GM21381 (cell line): Measurements from ENCODE around the gene ZNF234.
"Not testable (repeated sequence)": the region's sequence is repeated elsewhere in the genome, so short reads cannot be mapped to it uniquely, and the experiment has no call there.

Source experiments
- ATAC-seq: cut with Tn5 transposase; IDR thresholded peaks from one replicate; pipeline ENCODE4 v1.9.1; 2021; ENCODE audit warnings: mild to moderate bottlenecking, moderate library complexity; ENCODE audit not compliant: unreplicated experiment

The ZNF234 gene

DNA sequence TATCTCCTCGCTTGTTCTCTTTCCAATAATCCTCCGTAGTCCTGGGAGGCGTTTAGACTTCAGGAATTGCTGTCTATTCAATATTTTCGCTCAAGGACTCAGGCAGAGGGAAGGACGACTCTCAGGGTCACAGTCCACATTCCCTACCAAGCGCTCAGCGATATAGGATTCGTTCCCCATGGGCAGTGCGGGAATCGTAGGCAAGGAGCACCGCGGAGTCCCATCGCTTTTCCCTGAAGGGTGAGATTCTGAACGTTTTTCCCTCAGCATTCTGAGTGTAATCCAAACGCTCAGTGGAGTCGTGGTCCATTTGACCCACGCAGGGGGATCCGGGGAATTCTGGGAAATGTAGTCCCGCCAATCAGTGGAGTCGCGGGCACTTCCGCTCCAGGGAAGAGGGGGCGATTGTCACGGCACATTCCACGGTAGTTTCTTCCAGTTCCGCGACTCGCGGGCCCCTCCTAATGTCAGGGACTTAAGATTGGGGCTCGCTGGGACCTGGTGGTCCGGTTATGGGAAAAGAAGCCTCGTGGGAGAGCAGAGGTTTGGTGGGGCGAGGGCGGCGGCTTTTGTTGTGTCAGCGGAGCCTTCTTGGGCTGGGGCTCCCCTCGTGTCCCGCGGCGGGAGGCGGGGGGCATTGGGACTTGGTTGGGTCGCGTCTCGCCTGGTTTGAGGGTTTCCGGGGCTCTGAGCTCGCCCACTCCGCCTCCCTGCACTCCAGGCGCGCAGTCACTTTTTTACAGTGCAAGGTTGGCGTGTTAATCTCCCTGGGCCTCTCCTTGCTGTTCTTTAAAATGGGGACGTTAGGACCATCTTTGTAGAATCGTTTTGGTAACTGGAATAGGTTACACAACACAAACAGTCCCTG, at the start of gene ZNF234:
Gene ZNF234, plus strand, starts transcription at position 364 of the 868 bp plus-strand sequence. CDS start 3,079 bp downstream, outside the sequence.
- peak; percentile 86 for ATAC-seq

DNA sequence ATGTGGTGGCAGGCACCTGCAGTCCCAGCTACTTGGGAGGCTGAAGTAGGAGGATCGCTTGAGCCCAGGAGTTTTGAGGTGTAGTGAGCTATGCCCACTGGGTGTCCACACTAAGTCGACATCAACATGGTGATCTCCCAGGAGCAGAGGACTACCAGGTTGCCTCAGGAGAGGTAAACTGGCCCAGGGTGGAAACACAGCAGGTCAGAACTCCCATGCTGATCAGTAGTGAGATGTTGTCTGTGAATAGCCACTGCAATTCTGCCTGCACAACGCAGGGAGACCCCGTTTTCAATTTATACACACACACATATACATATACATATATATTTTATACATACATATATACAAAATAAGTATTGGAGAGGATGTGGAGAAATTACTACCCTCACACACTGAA, 49.2 kb upstream of the ZNF234 start:
- no peak for ATAC-seq

DNA sequence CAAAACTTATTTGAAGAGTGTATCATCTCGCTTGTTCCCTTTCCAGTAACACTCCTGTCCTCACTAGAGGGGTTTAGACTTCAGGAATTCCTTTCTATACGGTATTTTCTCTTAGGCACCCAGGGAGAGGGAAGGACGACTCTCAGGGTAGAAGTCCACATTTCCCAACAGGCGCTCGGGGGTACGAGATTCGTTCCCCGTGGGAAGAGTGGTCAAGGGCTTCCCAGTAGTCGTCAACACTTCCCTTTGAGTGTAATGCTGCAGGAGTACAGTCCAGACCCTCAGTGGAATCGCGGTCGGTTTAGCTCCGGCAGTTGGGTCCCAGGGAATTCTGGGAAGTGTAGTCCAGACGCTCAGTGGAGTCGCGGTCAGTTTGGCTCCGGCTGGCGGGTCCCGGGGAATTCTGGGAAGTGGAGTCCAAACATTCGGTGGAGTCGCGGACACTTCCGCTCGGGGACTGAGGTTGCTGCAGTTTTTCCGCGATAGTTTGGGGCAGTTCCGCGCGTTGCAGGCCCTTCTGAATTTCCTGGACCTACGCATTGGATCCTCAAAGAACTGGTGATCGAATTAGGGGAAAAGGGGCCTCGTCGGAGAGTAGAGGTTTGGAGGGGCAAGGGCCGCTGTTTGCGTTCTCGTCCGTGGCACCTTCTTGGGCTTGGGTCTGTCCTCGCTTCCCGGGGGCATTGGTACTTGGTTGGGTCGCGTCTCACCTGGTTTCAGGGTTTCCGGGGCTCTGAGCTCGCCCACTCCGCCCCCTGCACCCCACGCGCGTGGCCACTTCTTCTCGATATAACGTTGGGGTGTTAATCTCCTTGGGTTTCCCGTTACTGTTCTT, 47.2 kb upstream of the ZNF234 start, which contains the start of gene ZNF224:
Gene ZNF224, plus strand, starts transcription at position 431 of the 835 bp plus-strand sequence. CDS start 3,513 bp downstream, outside the sequence.
- ATAC-seq = peak; percentile 87

DNA sequence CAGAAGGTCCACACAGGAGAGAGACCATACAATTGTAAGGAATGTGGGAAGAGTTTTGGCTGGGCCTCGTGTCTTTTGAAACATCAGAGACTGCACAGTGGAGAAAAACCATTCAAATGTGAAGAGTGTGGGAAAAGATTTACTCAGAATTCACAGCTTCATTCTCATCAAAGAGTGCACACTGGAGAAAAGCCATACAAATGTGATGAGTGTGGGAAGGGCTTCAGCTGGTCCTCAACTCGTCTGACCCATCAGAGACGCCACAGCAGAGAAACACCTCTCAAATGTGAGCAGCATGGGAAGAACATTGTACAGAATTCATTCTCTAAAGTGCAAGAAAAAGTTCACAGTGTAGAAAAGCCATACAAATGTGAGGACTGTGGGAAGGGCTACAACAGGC, 33.6 kb upstream of the ZNF234 start:
- ATAC-seq = no peak

DNA sequence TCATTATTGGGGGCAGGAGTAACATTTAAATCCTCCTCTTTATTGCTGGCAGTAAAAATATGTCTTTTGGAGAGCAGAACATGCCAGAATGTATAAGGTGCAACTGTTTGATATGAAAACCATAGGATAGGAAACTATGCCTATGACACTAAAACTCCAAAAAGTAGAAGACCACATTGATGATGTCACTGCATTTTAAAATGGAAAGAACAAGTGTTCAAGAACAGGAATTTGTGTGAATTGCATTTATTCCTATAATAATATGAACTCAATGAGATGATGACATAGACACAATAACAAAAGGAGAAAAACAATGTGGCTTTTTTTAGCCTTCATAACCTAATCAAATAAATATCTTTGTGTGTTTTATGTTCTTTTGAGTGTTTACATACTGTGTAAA, 31.9 kb upstream of the ZNF234 start:
- ATAC-seq = no peak

DNA sequence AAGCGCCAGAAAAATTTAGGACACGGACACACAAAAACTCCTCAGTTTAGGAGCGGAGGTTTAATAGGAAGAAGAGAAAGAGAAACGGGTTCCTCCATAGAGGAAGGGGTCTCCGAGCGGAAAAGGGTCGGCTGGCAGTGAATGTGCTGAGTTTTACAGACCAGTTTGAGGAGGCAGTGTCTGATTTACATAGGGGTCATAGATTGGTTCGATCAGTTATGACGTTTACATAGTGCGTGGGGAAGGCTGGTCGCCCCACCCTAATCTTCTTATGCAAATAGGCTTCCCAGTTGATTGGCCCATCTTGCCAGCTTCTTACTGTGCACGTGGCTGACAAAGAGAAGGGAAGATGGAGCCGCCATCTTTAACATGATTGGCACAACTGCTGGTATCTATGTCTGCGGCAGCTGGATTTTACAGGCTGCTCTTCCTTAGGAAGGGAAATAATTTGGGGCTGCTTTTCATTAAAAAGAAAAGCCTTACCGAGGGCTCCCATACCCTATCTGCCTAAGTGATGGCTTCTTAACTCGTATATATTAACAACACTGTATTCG, 29.4 kb upstream of the ZNF234 start:
- ATAC-seq = no peak

DNA sequence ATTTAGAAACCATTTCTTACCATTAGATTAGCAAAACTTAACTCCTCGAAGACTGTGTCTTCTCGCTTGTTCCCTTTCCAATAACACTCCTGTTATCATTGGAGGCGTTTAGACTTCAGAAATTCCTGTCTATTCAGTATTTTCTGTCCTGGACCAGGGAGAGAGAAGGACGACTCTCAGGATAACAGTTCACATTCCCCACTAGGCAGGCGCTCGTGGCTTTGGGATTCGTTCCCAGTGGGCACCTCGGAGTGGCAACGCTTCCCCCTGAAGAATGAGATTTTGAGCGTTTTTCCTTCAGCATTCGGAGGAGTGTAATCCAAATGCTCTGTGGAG, 28.6 kb upstream of the ZNF234 start:
- ATAC-seq = no peak

DNA sequence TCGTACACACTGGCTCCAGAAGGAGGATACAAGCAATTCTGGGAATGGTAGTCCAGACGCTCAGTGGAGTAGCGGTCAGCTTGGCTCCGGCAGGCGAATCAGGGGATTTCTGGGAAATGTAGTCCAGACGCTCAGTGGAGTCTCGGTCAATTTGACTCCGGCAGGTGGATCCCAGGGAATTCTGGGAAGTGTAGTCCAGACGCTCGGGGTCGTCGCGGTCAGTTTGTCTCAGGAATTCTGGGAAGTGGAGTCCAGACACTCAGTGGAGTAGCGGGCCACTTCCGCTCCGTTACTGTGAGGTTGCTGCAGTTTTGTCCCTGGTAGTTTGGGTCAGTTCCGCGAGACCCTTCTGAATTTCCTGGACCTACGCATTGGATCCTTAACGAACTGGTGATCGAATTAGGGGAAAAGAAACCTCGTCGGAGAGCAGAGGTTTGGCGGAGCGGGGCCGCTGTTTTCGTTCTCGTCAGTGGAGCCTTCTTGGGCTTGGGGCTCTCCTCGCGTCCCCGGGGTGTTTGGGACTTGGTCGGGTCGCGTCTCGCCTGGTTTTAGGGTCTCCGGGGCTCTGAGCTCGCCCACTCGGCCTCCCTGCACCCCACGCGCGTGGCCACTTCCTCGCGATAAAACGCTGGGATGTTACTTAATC, 28.1 kb upstream of the ZNF234 start, which contains the start of gene ZNF225:
Gene ZNF225, plus strand, starts transcription at position 262 of the 646 bp plus-strand sequence. CDS start 2,429 bp downstream, outside the sequence.
- peak; percentile 96 for ATAC-seq

DNA sequence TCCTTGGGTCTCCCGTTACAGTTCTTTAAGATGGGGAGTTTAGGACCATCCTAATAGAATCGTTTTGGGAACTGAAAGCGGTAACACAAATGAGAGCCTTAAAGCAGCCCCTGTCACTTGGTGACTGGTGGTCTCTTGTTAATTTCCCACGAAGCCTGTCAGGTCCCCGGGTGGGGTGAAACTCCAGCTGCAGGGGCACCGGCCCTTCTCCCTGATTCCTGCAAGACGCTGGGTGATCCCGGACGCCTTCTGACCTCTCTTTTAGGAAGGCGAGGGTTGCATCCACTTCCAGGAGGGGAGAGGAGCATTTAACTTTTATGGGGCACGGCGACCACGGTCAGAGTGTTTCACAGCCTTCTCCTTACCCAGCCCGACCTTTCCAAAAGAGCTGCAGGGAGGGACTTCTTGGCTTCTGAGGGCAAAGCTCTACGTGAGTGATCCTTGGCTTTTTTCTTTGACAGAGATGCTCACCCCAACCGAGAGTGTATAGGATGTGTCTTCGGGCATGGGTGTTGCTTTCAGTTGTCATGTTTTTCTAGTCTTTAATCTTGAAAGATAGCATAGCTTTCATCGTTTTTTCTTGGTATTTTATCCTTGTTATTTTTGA, 27.5 kb upstream of the ZNF234 start:
- ATAC-seq = peak; percentile 5

DNA sequence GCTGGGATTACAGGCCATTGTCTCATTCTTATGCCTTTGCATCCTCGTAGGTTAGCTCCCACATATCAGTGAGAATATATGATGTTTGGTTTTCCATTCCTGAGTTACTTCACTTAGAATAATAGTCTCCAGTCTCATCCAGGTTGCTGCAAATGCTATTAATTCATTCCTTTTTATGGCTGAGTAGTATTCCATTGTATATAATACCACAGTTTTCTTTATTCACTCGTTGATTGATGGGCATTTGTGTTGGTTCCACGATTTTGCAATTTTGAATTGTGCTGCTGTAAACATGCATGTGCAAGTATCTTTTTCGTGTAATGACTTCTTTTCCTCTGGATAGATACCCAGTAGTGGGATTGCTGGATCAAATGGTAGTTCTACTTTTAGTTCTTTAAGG, 20.2 kb upstream of the ZNF234 start:
- ATAC-seq = not testable (repeated sequence)

DNA sequence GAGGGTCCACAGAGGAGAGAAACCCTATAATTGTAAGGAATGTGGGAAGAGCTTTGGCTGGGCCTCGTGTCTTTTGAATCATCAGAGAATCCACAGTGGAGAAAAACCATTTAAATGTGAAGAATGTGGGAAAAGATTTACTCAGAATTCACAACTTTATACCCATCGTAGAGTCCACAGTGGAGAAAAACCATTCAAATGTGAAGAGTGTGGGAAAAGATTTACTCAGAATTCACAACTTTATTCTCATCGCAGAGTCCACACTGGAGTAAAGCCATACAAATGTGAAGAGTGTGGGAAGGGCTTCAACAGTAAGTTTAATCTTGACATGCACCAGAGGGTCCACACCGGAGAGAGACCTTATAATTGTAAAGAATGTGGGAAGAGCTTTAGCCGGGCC, 9.4 kb upstream of the ZNF234 start:
- no peak for ATAC-seq

DNA sequence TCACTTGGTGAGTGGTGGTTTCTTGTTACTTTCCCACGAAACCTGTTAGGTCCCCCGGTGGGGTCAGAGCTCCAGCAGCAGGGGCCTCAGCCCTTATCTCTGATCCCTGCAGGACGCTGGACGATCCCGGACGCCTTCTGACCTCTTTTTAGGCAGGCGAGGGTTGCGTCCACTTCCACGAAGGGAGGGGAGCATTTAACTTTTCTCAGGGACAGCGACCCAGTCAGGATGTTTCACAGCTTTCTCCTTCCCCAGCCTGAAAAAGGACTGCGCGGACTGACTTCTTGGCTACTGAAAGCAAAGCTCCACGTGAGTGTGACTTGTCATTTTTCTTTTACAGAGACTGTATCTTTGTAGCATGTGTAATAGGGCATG, 692 bp downstream of the ZNF234 start:
- ATAC-seq = no peak

DNA sequence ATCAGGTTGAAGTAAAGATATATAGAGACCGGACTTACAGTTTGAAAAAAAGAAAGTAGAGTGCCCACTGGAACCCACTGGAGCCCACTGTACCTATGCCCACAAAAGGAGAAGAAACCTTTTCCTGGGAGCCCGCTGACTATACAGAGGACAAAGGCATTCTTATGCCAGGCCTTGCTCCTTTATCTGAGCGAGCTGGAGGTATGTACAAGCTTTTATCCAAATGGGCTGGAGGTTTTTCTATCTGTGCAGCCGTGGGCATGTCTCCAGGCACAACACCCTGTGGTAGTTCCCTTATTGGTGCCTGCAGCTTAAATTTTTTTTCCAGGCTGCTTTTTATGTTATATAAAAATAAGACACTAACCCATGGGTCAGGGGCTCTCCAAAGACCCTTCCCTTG, 8.4 kb downstream of the ZNF234 start:
- no peak for ATAC-seq

DNA sequence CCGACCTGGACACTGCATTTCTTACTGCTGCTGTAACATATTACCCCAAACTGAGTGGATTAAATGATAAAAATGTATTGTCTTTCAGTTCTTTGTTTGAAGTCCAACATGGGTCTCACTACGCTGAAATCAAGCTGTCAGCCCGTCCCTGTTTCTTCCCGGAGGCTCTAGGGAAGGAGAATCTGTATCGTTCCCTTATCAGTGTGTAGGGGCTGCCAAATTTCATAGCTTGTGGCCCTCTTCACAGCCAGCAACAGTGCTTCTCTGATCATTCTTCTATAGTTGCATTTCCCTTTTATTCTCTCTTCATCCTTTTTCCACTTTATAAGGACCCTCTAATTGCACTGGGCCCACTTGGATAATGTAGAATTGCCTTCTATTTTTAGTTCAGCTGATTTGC, 10.1 kb downstream of the ZNF234 start:
- no peak for ATAC-seq

DNA sequence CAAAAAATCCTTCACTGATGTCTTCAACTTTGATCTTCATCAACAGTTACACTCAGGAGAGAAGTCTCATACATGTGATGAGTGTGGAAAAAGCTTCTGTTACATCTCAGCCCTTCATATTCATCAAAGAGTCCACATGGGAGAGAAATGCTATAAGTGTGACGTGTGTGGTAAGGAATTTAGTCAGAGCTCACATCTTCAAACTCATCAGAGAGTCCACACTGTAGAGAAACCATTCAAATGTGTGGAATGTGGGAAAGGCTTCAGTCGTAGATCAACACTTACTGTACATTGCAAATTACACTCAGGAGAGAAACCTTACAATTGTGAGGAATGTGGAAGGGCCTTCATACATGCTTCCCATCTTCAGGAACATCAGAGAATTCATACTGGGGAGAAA, 15.1 kb downstream of the ZNF234 start:
- ATAC-seq = no peak

DNA sequence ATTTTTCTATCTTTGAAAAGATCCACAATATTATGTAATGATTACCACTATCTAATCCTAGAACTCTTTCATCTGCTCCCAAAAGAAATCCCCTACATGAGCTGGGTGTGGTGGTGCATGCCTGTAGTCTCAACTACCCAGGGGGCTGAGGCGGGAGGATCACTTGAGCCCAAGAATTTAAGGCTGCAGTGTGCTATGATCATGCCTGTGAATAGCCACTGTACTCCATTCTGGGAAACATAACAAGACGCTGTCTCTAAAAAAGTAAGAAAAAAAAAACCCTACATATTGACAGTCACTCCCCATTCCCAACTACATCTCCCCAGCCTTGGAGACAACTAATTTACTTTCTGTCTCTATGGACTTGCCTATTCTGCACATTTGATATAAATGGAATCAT, 22.4 kb downstream of the ZNF234 start:
- no peak for ATAC-seq

DNA sequence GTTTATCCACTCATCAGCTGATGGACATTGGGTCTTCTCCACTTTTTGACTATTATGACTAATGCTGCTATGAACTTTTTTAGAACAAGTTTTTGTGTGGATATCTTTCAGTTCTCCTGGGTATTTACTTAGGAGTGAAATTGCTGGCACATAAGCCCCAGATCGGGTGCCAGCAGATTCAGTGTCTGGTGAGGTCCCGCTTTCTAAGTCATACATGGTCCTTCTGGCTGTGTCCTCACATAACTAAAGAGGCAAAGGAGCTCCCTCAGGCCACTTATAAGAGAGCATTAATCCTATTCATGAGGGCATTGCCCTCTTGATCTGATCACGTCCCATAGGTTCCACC, 22.9 kb downstream of the ZNF234 start:
- ATAC-seq = no peak

DNA sequence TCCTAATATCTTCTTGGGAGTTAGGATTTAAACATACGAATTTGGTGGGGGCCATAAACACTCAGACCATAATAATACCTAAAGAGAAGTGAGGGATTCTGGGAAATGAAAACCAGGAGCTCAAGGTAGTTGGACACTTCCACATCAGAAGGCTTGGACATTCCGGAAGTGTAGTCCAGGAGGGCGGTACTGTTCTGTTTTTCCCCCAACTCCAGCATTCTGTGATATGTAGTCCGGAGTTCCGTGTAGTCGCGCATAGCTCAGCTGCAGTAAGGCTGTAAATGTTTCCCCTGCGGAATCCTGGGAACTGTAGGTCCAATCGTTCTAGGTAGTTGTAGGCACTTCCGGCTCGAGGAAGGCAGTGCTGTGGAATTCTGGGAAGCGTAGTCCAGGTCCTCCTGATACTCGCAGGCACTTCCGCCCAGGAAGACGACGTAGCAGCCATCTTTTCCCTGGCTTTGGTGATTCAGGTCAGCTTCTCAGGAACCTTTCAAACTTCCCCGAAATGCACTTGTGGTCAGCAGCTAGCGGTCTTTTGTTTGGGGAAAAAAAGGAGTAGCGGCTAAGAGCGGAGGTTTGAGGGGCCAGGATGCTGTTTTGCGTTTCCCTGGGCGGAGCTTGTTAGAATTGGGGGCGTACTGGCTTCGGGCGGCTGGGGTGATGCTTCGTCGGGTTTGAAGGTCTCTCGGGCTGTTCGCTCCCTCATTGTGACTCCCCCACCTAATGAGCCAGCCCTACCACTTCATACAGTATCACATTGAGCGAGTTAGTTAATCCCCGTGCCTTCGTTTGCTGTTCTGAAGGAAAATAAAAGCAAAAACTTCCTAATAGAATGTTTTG, 23.5 kb downstream of the ZNF234 start, which contains the start of gene ZNF226:
Gene ZNF226, plus strand, starts transcription at position 428 of the 840 bp plus-strand sequence. CDS start 4,981 bp downstream, outside the sequence.
- peak; percentile 91 for ATAC-seq

DNA sequence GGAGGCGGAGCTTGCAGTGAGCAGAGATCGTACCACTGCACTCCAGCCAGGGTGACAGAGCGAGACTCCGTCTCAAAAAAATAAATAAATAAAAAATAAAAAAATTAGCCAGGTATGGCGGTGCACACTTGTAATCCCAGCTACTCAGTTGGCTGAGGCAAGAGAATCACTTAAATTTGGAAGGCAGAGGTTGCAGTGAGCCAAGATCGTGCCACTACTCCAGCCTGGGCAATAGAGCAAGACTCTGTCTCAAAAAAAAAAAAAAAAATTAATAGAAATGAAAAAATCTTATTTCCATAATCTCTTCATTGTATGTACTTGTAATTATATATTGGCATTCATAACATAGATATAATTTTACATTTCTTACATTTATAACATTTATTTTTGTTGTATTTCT, 29.3 kb downstream of the ZNF234 start:
- ATAC-seq = not testable (repeated sequence)

DNA sequence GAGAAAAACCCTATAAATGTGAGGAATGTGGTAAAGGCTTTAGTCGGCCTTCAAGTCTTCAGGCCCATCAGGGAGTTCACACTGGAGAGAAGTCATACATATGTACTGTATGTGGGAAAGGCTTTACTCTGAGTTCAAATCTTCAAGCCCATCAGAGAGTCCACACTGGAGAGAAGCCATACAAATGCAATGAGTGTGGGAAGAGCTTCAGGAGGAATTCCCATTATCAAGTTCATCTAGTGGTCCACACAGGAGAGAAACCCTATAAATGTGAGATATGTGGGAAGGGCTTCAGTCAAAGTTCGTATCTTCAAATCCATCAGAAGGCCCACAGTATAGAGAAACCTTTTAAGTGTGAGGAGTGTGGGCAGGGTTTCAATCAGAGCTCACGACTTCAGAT, 35.2 kb downstream of the ZNF234 start:
- no peak for ATAC-seq
